ENCODE measurements around the gene RIN2. TPM values are rescaled to one million over a fixed set of nuclear protein-coding genes. Genes with fewer than 3 reads are reported as not detected.

Gene RIN2
- total RNA-seq, 1 donor from 2014 or later = 22.1 TPM

DNA sequence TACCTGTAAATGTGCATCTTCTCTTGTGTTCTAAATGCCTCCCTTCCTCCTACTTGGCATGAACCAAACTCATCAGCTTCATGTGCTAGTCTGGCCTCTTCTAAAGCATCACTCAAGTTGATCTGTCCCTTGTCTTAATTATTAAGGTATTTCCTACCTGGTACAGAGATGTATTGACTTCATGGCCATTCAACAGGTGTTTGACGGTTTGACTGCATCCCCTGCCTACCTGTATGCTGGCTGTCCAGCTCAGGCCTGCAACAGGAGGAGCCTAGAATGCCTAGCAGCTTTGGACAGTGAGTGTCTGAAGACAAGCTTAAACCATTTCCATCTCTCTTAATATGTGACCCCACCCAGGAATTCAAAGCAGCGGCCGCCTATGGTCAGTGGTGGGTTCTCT, 24.6 kb downstream of the RIN2 start:
- Mint-ChIP-seq H3K4me3 (no peak overlapping the region), H3K27me3 (ENCODE audit: low read depth) (no peaks in the 10 kb centered on the region), H3K4me1 (peaks cover 28% of the 10 kb centered on the region), H3K9me3 (no peaks in the 10 kb centered on the region), H3K36me3 (ENCODE audit: low read depth) (peaks cover 2% of the 10 kb centered on the region), H3K27ac (ENCODE audit: unreplicated experiment) (peak overlapping the region; percentile 7)
- DNase-seq (ENCODE audit: low read depth, low spot score) = no peak
- TF ChIP-seq, protein P1, sequence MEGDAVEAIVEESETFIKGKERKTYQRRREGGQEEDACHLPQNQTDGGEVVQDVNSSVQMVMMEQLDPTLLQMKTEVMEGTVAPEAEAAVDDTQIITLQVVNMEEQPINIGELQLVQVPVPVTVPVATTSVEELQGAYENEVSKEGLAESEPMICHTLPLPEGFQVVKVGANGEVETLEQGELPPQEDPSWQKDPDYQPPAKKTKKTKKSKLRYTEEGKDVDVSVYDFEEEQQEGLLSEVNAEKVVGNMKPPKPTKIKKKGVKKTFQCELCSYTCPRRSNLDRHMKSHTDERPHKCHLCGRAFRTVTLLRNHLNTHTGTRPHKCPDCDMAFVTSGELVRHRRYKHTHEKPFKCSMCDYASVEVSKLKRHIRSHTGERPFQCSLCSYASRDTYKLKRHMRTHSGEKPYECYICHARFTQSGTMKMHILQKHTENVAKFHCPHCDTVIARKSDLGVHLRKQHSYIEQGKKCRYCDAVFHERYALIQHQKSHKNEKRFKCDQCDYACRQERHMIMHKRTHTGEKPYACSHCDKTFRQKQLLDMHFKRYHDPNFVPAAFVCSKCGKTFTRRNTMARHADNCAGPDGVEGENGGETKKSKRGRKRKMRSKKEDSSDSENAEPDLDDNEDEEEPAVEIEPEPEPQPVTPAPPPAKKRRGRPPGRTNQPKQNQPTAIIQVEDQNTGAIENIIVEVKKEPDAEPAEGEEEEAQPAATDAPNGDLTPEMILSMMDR (conservative IDR thresholded peaks at IDR 0.05) = no peak

DNA sequence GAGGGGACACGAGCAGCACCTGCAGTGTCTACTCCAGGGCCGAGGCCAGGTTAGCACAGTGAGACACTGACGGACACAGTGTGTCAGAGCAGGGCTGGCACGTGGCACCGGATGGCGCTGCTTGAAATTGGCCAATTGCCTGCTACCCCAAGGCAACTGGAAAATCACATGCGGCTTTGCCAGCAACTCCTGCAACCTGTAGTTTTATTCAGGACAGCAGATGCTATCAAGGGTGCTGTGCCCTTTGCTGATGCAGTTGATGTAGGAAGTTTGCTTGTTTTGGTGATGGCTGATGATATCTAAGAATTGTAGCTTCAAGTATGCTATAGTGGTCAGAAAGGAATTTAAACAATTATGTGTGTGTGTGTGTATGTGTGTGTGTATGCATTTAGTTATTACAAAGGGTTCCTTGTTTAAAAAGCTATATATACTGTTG, 25.9 kb downstream of the RIN2 start:
- Mint-ChIP-seq H3K4me1 (peaks cover 28% of the 10 kb centered on the region), H3K27me3 (ENCODE audit: low read depth) (no peaks in the 10 kb centered on the region), H3K36me3 (ENCODE audit: low read depth) (peaks cover 4% of the 10 kb centered on the region), H3K4me3 (peak overlapping the region; percentile 7), H3K9me3 (peaks cover 2% of the 10 kb centered on the region), H3K27ac (ENCODE audit: unreplicated experiment) (no peak overlapping the region)
- TF ChIP-seq, protein P1 (conservative IDR thresholded peaks at IDR 0.05) = no peak
- DNase-seq (ENCODE audit: low read depth, low spot score) = no peak

DNA sequence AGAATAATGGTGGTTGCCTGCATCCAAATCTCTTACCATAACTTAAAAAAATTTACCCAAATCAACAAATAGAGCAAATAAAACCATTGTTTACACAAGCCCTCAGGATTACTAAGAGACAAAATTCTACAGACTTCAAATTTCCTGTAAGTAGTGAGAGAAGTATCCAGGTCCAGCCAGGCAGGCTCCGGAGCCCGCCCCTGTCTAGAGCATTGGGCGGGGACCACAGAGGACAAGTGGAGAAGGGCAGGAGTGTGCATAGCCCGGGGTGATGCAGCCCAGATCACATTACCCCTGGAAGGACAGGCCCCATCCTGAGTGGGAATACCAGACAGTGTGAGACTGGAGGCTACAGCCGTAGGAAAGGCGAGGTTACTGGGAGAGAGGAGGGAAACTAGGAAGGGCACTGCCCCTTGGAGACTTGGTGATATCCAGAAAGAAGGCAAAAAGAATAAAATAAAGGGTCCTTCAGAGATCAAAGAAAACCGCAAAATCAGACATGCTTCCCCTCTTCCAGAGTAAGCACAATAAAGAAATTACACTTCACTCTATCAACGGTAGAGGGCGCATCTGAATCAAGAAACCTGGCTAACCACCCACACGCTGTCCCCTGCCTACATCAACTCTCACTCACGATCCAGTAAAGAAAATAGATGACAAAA, 26.6 kb downstream of the RIN2 start:
- peaks cover 28% of the 10 kb centered on the region for H3K4me1 Mint-ChIP-seq
- peak overlapping the region; percentile 2 for H3K4me3 Mint-ChIP-seq
- H3K36me3 Mint-ChIP-seq (ENCODE audit: low read depth) = peaks cover 8% of the 10 kb centered on the region
- TF ChIP-seq, protein P1 (conservative IDR thresholded peaks at IDR 0.05) = peak; percentile 86
- DNase-seq (ENCODE audit: low read depth, low spot score) = peak; percentile 55
- H3K27me3 Mint-ChIP-seq (ENCODE audit: low read depth) = no peaks in the 10 kb centered on the region
- H3K9me3 Mint-ChIP-seq = peaks cover 5% of the 10 kb centered on the region
- H3K27ac Mint-ChIP-seq (ENCODE audit: unreplicated experiment) = peak overlapping the region; percentile 73

DNA sequence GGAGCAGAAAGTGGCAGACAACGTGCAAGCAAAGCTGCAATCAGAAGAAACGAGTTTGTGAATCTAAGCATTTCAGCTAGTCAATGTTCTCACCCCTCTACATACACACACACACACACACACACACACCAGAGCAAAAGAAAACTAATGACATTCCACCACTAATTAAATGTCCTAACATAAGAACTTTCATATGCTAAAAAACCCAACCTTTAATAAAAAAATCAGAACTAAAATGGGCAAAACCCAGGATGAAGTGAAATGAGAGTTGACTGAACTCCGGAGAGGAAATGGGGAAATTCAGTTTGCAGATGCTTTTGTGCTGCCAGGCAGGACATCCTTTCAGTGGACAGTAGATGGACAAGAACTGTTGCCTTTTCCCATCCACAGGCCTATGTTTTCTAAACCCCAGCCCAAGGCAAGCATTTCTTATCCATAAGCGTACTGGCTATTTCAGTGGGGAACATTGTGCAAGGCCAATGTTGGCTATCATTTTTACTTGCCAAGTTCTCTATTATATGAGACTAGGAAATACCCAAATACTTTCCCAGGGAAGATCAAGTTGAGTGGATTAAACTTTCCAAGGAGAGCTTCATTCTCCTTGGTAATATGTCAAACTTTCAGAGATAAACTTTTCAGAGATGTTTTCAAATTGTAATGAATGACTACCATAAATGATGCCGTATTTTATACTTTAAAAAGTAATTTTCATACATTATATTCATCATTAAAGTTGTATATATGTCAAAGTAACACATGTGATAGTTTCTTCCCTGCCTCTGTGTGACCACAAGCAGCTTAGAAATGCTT, 27.3 kb downstream of the RIN2 start:
- TF ChIP-seq, protein P1 (conservative IDR thresholded peaks at IDR 0.05) = no peak
- H3K36me3 Mint-ChIP-seq (ENCODE audit: low read depth) = peaks cover 11% of the 10 kb centered on the region
- H3K9me3 Mint-ChIP-seq = peaks cover 5% of the 10 kb centered on the region
- H3K27me3 Mint-ChIP-seq (ENCODE audit: low read depth) = no peaks in the 10 kb centered on the region
- peaks cover 28% of the 10 kb centered on the region for H3K4me1 Mint-ChIP-seq
- DNase-seq (ENCODE audit: low read depth, low spot score) = no peak
- H3K4me3 Mint-ChIP-seq = peak overlapping the region; percentile 2
- no peak overlapping the region for H3K27ac Mint-ChIP-seq (ENCODE audit: unreplicated experiment)

DNA sequence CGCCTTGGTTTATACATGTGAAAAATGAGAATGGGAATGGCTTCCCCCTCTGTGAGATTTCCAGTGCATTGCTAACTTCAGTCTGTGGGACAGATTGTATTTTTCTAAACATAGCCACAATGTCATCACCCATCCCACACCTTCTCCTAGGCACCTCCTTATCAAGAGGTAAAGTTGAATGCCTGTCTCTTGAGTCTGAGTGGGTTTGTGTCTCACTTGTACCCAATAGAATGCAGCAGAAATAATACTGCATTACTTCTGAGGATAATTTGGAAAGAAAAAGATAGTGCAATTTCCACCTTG, 27.9 kb downstream of the RIN2 start:
- peaks cover 28% of the 10 kb centered on the region for H3K4me1 Mint-ChIP-seq
- H3K36me3 Mint-ChIP-seq (ENCODE audit: low read depth) = peaks cover 14% of the 10 kb centered on the region
- no peak overlapping the region for H3K27ac Mint-ChIP-seq (ENCODE audit: unreplicated experiment)
- DNase-seq (ENCODE audit: low read depth, low spot score) = no peak
- peaks cover 5% of the 10 kb centered on the region for H3K9me3 Mint-ChIP-seq
- H3K27me3 Mint-ChIP-seq (ENCODE audit: low read depth) = no peaks in the 10 kb centered on the region
- no peak overlapping the region for H3K4me3 Mint-ChIP-seq
- TF ChIP-seq, protein P1 (conservative IDR thresholded peaks at IDR 0.05) = no peak
